HUES6 (cell line): ENCODE measurements around the gene ZFP91.
"Not testable (repeated sequence)": the region's sequence is repeated elsewhere in the genome, so short reads cannot be mapped to it uniquely, and the experiment has no call there.

Source experiments
- H3K27ac ChIP-seq: 2 replicates; pipeline ENCODE4 v1.7.0; 2013; ENCODE audit warnings: low read depth, mild to moderate bottlenecking, low read length, inconsistent platforms
- H3K27me3 ChIP-seq: 2 replicates; pipeline ENCODE4 v1.6.1; 2013; ENCODE audit warnings: low read length; ENCODE audit not compliant: control insufficient read depth, insufficient read depth
- H3K36me3 ChIP-seq: 2 replicates; pipeline ENCODE4 v1.6.1; 2013; ENCODE audit warnings: low read length; ENCODE audit not compliant: control insufficient read depth, insufficient read depth
- H3K4me1 ChIP-seq: 2 replicates; pipeline ENCODE4 v1.6.1; 2013; ENCODE audit warnings: low read length; ENCODE audit not compliant: control insufficient read depth, insufficient read depth
- H3K4me3 ChIP-seq: 2 replicates; pipeline ENCODE4 v1.5.1; 2013; ENCODE audit warnings: low read depth, low read length
- H3K9ac ChIP-seq: one replicate; pipeline ENCODE4 v1.6.1; 2013; ENCODE audit warnings: mild to moderate bottlenecking, low read length
- H3K9me3 ChIP-seq: 2 replicates; pipeline ENCODE4 v1.6.1; 2013; ENCODE audit warnings: low read depth, low read length; ENCODE audit not compliant: control insufficient read depth, insufficient read depth

The ZFP91 gene

GRCh38 chr11:58572906-58573305 is 6.0 kb upstream of the ZFP91 start:
- H3K36me3 ChIP-seq, H3K27ac ChIP-seq, H3K4me1 ChIP-seq, H3K4me3 ChIP-seq, H3K27me3 ChIP-seq, H3K9me3 ChIP-seq, H3K9ac ChIP-seq: not testable (repeated sequence)

GRCh38 chr11:58573451-58574104 is 5.3 kb upstream of the ZFP91 start:
- Histone ChIP-seq H3K27ac (no peak overlapping the region), H3K9ac (no peak overlapping the region)

GRCh38 chr11:58574881-58575280 is 4.0 kb upstream of the ZFP91 start:
- Histone ChIP-seq H3K27me3 (no peaks in the 10 kb centered on the region), H3K4me1 (no peaks in the 10 kb centered on the region), H3K9ac (no peak overlapping the region), H3K9me3 (no peaks in the 10 kb centered on the region), H3K36me3 (no peaks in the 10 kb centered on the region; the same call in 1 of the 2 replicates), H3K4me3 (no peak overlapping the region), H3K27ac (no peak overlapping the region)

More at GRCh38 chr11:58573451-58574104, 5.3 kb upstream of the ZFP91 start:
- Histone ChIP-seq H3K27me3 (no peaks in the 10 kb centered on the region), H3K36me3 (no peaks in the 10 kb centered on the region), H3K9me3 (no peaks in the 10 kb centered on the region), H3K4me3 (no peak overlapping the region), H3K4me1 (no peaks in the 10 kb centered on the region)

GRCh38 chr11:58575377-58576020 is 3.4 kb upstream of the ZFP91 start, which contains the start of gene LPXN:
LPXN (minus strand) TSS chr11:58575856; CDS start chr11:58575772, 84 bp downstream.
- H3K4me3 ChIP-seq, result peak within 1 kb of the TSS; percentile 88; the same call in 1 of the 2 replicates
- peaks cover 5% of the 10 kb centered on the region for H3K4me1 ChIP-seq
- H3K9ac ChIP-seq, result no peak within 1 kb of the TSS
- no peaks in the 10 kb centered on the region for H3K9me3 ChIP-seq
- H3K27me3 ChIP-seq, result no peaks in the 10 kb centered on the region
- H3K27ac ChIP-seq, result no peak within 1 kb of the TSS
- no peaks in the 10 kb centered on the region; the same call in 1 of the 2 replicates for H3K36me3 ChIP-seq

- peaks cover 14% of the 10 kb centered on the region for H3K4me1 ChIP-seq
These were observed 1.9 kb upstream of the ZFP91 start for GRCh38 chr11:58576887-58577471.

GRCh38 chr11:58577555-58578135 is 1.2 kb upstream of the ZFP91 start:
- no peaks in the 10 kb centered on the region; the same call in 1 of the 2 replicates for H3K36me3 ChIP-seq
- no peaks in the 10 kb centered on the region for H3K27me3 ChIP-seq
- H3K4me3 ChIP-seq, result peak overlapping the region; percentile 88
- no peaks in the 10 kb centered on the region for H3K9me3 ChIP-seq
- H3K27ac ChIP-seq, result peak overlapping the region; percentile 71
- H3K9ac ChIP-seq, result peak overlapping the region; percentile 99
- peaks cover 15% of the 10 kb centered on the region for H3K4me1 ChIP-seq

More at GRCh38 chr11:58576887-58577471, 1.9 kb upstream of the ZFP91 start:
- Histone ChIP-seq H3K27me3 (no peaks in the 10 kb centered on the region), H3K36me3 (no peaks in the 10 kb centered on the region; the same call in 1 of the 2 replicates), H3K27ac (peak overlapping the region; percentile 71; the same call in 1 of the 2 replicates), H3K4me3 (peak overlapping the region; percentile 88), H3K9me3 (no peaks in the 10 kb centered on the region), H3K9ac (peak overlapping the region; percentile 99)

GRCh38 chr11:58578136-58578634 is 678 bp upstream of the ZFP91 start:
- Histone ChIP-seq H3K9ac (peak overlapping the region; percentile 99), H3K36me3 (no peaks in the 10 kb centered on the region; the same call in 1 of the 2 replicates), H3K4me1 (peaks cover 15% of the 10 kb centered on the region), H3K4me3 (peak overlapping the region; percentile 88), H3K9me3 (no peaks in the 10 kb centered on the region), H3K27me3 (no peaks in the 10 kb centered on the region), H3K27ac (peak overlapping the region; percentile 98)

- no peaks in the 10 kb centered on the region for H3K27me3 ChIP-seq
- no peaks in the 10 kb centered on the region; the same call in 1 of the 2 replicates for H3K36me3 ChIP-seq
- peaks cover 15% of the 10 kb centered on the region for H3K4me1 ChIP-seq
- H3K9me3 ChIP-seq, result no peaks in the 10 kb centered on the region
- peak overlapping the region; percentile 99 for H3K9ac ChIP-seq
- H3K27ac ChIP-seq, result peak overlapping the region; percentile 96
- peak overlapping the region; percentile 99 for H3K4me3 ChIP-seq
These were observed 598 bp downstream of the ZFP91 start for GRCh38 chr11:58579192-58580129.

- Histone ChIP-seq H3K9ac (peak overlapping the region; percentile 99), H3K9me3 (no peaks in the 10 kb centered on the region), H3K27ac (peak overlapping the region; percentile 96; the same call in 1 of the 2 replicates), H3K36me3 (peaks cover 5% of the 10 kb centered on the region), H3K27me3 (no peaks in the 10 kb centered on the region), H3K4me1 (peaks cover 15% of the 10 kb centered on the region), H3K4me3 (peak overlapping the region; percentile 99)
These were observed 1.4 kb downstream of the ZFP91 start for GRCh38 chr11:58580311-58580710.

- H3K4me3 ChIP-seq, result no peak overlapping the region
- H3K9me3 ChIP-seq, result no peaks in the 10 kb centered on the region
- no peaks in the 10 kb centered on the region for H3K27me3 ChIP-seq
- H3K27ac ChIP-seq, result no peak overlapping the region
- H3K36me3 ChIP-seq, result peaks cover 21% of the 10 kb centered on the region
- no peak overlapping the region for H3K9ac ChIP-seq
- peaks cover 15% of the 10 kb centered on the region for H3K4me1 ChIP-seq
These were observed 3.6 kb downstream of the ZFP91 start for GRCh38 chr11:58582437-58582836.
